ENCODE data around the gene KMT5B.

GRCh38 chr11:68113986-68114385, 99.1 kb downstream of the KMT5B start:
- TF ChIP-seq, protein P1, sequence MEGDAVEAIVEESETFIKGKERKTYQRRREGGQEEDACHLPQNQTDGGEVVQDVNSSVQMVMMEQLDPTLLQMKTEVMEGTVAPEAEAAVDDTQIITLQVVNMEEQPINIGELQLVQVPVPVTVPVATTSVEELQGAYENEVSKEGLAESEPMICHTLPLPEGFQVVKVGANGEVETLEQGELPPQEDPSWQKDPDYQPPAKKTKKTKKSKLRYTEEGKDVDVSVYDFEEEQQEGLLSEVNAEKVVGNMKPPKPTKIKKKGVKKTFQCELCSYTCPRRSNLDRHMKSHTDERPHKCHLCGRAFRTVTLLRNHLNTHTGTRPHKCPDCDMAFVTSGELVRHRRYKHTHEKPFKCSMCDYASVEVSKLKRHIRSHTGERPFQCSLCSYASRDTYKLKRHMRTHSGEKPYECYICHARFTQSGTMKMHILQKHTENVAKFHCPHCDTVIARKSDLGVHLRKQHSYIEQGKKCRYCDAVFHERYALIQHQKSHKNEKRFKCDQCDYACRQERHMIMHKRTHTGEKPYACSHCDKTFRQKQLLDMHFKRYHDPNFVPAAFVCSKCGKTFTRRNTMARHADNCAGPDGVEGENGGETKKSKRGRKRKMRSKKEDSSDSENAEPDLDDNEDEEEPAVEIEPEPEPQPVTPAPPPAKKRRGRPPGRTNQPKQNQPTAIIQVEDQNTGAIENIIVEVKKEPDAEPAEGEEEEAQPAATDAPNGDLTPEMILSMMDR (IDR thresholded peaks at IDR 0.05), result no peak
- no peak for TF ChIP-seq POLR2A (IDR thresholded peaks at IDR 0.05)

Measured in sigmoid colon (tissue), 3 donors.